HG03097 (cell line): Measurements from ENCODE around the gene CSNK2A1.
"Not testable (repeated sequence)": the region's sequence is repeated elsewhere in the genome, so short reads cannot be mapped to it uniquely, and the experiment has no call there.

ENCODE experiments used
- ATAC-seq: cut with Tn5 transposase; IDR thresholded peaks from one replicate; pipeline ENCODE4 v1.9.1; 2021; ENCODE audit not compliant: unreplicated experiment, low FRiP score

CSNK2A1 gene

DNA sequence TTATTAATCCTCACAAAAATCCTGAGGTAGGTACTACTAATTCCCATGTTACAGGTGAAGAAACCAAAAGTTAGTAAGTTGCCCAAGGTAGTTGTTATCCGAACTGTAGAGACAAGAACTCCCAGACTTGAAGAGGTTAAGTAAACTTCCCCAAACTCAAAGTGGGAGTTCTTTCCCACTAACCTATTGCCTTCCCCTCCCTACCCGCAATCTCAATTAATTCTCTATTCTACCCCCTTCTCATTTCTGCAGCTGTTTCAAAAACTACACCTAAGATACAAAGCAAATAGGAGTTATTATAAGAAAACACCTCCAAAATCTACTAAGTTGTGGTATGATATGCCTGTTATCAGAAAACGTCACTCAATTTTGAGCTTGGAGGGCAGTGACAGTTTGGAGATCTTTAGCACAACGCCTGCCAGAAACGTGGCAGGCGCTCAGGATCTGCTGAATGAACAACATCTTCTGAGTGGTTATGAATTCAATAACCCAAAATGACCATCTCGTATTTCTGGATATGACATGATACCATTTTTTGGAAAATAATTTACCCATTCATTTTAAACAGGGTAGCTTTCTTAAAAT is 7.1 kb downstream of the CSNK2A1 start:
- no peak for ATAC-seq

GRCh38 chr20:535958-536357 is 7.6 kb downstream of the CSNK2A1 start:
- ATAC-seq: no peak

- no peak for ATAC-seq
These were observed 10.1 kb downstream of the CSNK2A1 start for GRCh38 chr20:533526-533925.

- ATAC-seq: no peak
These were observed 11.1 kb downstream of the CSNK2A1 start for GRCh38 chr20:532530-532929.

- no peak for ATAC-seq
These were observed 12.0 kb downstream of the CSNK2A1 start for GRCh38 chr20:531608-532007.

GRCh38 chr20:530321-530720 is 13.3 kb downstream of the CSNK2A1 start:
- no peak for ATAC-seq

GRCh38 chr20:528923-529604 is 14.5 kb downstream of the CSNK2A1 start:
- no peak for ATAC-seq

DNA sequence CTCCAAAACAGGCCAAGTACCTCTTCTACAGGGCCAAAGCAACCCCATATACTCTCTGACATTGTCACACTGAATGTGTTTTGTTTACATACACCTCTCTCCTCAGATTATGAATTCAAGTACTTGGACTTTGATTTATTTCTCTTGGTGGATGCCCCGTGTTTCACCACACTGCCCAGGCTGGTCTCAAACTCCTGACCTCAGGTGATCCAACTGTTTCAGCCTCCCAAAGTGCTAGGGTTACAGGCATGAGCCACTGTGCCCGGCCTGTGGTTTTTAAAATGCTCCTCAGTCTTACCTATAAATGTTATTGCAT is 16.1 kb downstream of the CSNK2A1 start:
- no peak for ATAC-seq

GRCh38 chr20:521860-522259 is 21.7 kb downstream of the CSNK2A1 start:
- ATAC-seq: no peak

- no peak for ATAC-seq
These were observed 23.6 kb downstream of the CSNK2A1 start for GRCh38 chr20:519999-520398.

DNA sequence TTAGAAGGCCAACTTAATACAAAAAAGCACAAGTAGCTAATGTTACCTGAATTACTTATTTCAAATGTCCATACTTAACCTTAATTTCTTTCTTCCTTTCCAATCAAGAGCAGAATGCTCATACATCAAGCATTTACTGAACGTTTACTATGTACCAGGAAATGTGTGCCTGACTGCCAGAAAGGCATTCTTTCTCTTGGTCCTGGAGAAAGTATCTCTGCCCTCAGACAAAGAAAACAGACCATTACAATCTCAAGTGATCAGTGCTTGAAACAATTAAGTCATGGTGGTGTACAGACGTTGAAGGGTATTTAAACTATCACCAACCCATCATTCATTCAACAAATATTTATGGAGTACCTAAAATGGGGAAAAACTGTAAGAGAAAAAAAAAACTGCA is 26.4 kb downstream of the CSNK2A1 start:
- no peak for ATAC-seq

DNA sequence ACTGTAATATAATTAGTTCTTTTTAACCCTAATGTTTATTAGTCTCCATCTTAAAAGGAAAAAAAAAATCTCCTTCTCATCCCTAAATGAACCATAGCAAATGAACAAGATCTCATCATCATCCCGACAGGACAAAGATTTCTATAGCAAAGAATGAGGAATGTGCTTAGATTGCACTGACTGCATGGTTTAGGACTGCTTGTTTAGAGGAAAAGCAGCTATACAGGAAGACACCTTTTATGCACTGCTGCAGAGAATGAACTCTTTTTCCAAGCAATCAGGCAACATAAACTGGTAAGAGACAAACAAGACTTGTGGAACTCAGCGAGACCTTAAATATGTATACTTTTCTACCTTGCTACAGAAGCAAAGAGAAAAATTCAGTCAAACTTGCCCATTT is 26.8 kb downstream of the CSNK2A1 start:
- ATAC-seq: no peak

GRCh38 chr20:515696-516095 is 27.9 kb downstream of the CSNK2A1 start:
- ATAC-seq: no peak

- ATAC-seq: no peak
These were observed 30.2 kb downstream of the CSNK2A1 start for GRCh38 chr20:513429-513828.

DNA sequence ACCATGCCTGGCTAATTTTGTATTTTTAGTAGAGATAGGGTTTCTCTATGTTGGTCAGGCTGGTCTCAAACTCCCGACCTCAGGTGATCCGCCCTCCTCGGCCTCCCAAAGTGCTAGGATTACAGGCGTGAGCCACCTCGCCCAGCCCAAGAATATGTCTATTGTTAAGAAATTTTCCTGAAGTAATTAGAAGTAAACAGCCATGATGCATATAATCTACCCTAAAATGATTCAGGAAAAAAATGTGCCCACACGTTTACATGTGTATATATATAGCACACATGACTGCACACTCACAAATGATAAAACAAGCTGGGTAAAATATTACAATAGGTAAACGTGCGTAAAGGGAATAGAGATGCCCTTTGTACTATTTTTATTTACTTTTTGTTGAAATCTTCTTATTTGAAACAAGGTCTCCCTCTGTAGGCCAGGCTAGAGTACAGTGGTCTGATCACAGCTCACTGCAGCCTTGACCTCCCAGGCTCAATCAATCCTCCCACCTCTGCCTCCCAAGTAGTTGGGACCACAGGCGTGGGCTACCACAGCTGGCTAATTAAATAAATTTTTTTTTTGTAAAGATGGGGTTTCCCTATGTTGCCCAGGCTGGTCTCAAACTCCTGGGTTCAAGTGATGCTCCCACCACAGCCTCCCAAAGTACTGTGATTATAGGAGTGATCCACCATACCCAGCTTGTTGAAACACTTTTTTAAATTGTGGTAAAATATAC is 33.1 kb downstream of the CSNK2A1 start:
- ATAC-seq: not testable (repeated sequence)

DNA sequence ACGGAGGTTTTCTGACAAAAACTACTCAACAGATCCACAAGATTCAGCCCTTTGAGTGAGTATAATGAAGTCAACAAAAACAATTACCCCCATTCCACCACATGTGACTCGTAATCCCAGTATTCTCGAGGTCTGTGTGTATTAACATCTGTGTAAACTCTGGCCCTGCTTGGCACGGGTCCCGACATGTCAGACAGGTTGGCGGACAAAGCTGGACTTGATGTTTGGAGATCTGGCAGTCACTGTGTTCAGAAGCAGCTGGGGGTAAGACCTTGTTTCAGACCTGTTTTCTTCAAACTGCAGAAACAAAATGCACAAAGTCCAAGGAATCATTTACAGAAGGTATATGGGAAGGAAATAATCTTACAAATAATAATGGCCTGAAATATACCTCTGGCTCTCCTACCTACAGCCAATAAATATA is 35.2 kb downstream of the CSNK2A1 start:
- ATAC-seq: not testable (repeated sequence)

DNA sequence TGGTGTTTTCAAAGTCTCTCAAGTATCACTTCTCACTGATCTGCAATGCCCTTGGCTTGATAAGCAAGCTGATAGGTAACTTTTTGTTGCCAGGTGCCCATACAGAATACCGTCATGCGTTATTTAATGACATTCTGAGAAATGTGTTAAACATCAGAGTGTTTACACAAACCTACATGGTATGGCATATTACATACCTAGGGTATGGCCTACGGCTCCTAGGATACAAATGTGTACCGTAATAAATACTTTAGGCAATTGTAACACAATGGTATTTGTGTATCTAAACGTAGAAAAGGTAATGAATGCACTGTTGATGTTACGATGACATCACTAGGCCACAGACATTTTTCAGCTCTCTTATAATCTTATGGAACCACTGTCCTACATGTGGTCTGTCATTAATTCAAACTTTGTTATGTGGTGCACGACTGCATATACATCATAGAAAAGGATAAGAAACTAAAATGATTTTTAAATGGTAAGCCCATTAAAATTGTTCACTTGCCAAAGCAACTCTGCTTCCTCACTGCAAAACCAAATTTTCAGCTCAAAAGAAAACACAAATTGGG is 35.7 kb downstream of the CSNK2A1 start:
- no peak for ATAC-seq

- ATAC-seq: no peak
These were observed 36.4 kb downstream of the CSNK2A1 start for GRCh38 chr20:507006-507758.

DNA sequence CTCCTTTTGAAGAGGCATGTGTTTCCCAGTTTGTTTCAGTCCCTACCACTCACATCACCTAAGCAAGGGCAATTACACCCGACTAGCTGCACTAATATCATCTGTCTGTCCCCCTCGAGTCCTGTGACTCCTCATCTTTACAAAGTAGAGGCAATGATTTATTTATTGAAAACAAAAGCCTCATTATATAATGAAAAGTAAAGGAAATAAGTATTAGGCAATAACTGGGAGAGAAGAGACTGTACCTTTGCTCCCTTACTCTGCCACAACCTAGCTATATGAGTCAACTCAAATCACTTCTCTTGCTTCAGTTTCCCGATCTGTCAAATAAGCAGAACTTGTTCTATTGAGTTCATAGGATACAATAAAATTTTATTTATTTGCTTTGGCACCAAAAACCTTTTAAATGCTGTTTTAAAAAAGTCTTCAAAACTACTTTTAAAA is 38.9 kb downstream of the CSNK2A1 start:
- ATAC-seq: no peak

DNA sequence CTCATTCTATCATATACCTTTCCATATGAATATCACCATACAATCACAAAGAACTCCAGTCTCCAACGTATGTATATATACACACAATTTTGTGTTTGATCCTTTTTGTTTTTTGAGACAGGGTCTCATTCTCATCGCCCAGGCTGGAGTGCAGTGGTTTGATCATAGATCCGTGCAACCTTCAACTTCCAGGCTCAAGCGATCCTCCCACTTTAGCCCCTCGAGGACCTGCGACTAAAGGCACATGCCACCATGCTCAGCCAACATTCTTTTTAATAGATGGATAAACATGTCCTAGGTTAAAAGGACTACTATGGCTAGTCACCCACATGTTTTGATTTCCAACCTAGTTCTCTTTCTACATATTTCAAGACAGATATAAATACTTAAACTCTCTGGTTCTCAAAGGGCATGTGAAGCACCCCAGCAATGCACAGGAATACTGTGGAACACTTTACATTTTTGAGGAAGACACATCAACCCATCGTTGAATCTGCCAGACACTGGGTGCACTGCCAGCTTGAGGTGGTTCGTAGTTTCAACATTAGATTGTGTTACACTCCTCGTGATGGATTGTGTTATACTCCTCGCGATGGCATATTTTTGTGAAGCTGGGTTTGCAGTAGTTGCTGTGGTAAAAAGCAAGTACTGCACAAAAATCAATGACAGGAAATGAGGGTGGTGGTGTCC is 40.4 kb downstream of the CSNK2A1 start:
- ATAC-seq: no peak
